Measurements from ENCODE around the gene ZBTB16. TPM values are rescaled to one million over a fixed set of nuclear protein-coding genes. Genes with fewer than 3 reads are reported as not detected.

Gene ZBTB16
- total RNA-seq, 2 donors from 2014 or later: 2.0 to 13.7 TPM

- intact Hi-C loops (cut with DNase I): no loop called here
- Histone ChIP-seq H3K9me3 (no peaks in the 10 kb centered on the region), H3K4me1 (no peaks in the 10 kb centered on the region), H3K27me3 (no peaks in the 10 kb centered on the region), H3K36me3 (no peaks in the 10 kb centered on the region), H3K9ac (ENCODE audit: low read depth in 2 of 2, low read length in 2 of 2) (no peak overlapping the region), H3K4me3 (no peak overlapping the region), H3K27ac (no peak overlapping the region)
- TF ChIP-seq CTCF (IDR thresholded peaks at IDR 0.05): no peak
- DNase-seq: no peak
Observed at GRCh38 chr11:114233755-114234154, 174.2 kb downstream of the ZBTB16 start.

- no peak for TF ChIP-seq CTCF (IDR thresholded peaks at IDR 0.05)
Observed at GRCh38 chr11:114236829-114237228, 177.3 kb downstream of the ZBTB16 start.

GRCh38 chr11:114237321-114238280 lies 178.1 kb downstream of the ZBTB16 start:
- intact Hi-C loops (cut with DNase I): no loop called here
- TF ChIP-seq CTCF (IDR thresholded peaks at IDR 0.05): no peak
- no peaks in the 10 kb centered on the region for H3K4me1 ChIP-seq
- H3K4me3 ChIP-seq: no peak overlapping the region
- H3K36me3 ChIP-seq: no peaks in the 10 kb centered on the region
- H3K27ac ChIP-seq: no peak overlapping the region
- DNase-seq: no peak
- no peaks in the 10 kb centered on the region for H3K9me3 ChIP-seq
- H3K9ac ChIP-seq (ENCODE audit: low read depth in 2 of 2, low read length in 2 of 2): no peak overlapping the region
- no peaks in the 10 kb centered on the region for H3K27me3 ChIP-seq

More at GRCh38 chr11:114236829-114237228, 177.3 kb downstream of the ZBTB16 start:
- no peaks in the 10 kb centered on the region for H3K36me3 ChIP-seq
- H3K27me3 ChIP-seq: no peaks in the 10 kb centered on the region
- intact Hi-C loops (cut with DNase I): no loop called here
- no peak for DNase-seq
- H3K9me3 ChIP-seq: no peaks in the 10 kb centered on the region
- no peak overlapping the region for H3K4me3 ChIP-seq
- H3K9ac ChIP-seq (ENCODE audit: low read depth in 2 of 2, low read length in 2 of 2): no peak overlapping the region
- H3K4me1 ChIP-seq: no peaks in the 10 kb centered on the region
- H3K27ac ChIP-seq: no peak overlapping the region

GRCh38 chr11:114239753-114240161 lies 180.2 kb downstream of the ZBTB16 start:
- Histone ChIP-seq H3K4me1 (no peaks in the 10 kb centered on the region), H3K4me3 (no peak overlapping the region), H3K9ac (ENCODE audit: low read depth in 2 of 2, low read length in 2 of 2) (no peak overlapping the region), H3K27me3 (no peaks in the 10 kb centered on the region), H3K27ac (no peak overlapping the region), H3K36me3 (no peaks in the 10 kb centered on the region), H3K9me3 (no peaks in the 10 kb centered on the region)
- intact Hi-C loops (cut with DNase I): no loop called here
- TF ChIP-seq CTCF (IDR thresholded peaks at IDR 0.05): no peak
- DNase-seq: no peak

- no peak overlapping the region for H3K9ac ChIP-seq (ENCODE audit: low read depth in 2 of 2, low read length in 2 of 2)
- intact Hi-C loops (cut with DNase I): no loop called here
- no peak for TF ChIP-seq CTCF (IDR thresholded peaks at IDR 0.05)
- no peaks in the 10 kb centered on the region for H3K9me3 ChIP-seq
- no peak for DNase-seq
- H3K27ac ChIP-seq: no peak overlapping the region
- H3K36me3 ChIP-seq: no peaks in the 10 kb centered on the region
- H3K27me3 ChIP-seq: no peaks in the 10 kb centered on the region
- H3K4me1 ChIP-seq: no peaks in the 10 kb centered on the region
- no peak overlapping the region for H3K4me3 ChIP-seq
Observed at GRCh38 chr11:114242032-114242431, 182.5 kb downstream of the ZBTB16 start.
